ENCODE measurements around the gene FRMD7. TPM values are rescaled to one million over a fixed set of nuclear protein-coding genes. Genes with fewer than 3 reads are reported as not detected.

The FRMD7 gene
- total and polyA plus RNA-seq, 10 of the 15 experiments (the other 5 are each of a cell fraction or from before 2014, with no cell fraction given): 0.03 to 0.94 TPM; not detected in 8

DNA sequence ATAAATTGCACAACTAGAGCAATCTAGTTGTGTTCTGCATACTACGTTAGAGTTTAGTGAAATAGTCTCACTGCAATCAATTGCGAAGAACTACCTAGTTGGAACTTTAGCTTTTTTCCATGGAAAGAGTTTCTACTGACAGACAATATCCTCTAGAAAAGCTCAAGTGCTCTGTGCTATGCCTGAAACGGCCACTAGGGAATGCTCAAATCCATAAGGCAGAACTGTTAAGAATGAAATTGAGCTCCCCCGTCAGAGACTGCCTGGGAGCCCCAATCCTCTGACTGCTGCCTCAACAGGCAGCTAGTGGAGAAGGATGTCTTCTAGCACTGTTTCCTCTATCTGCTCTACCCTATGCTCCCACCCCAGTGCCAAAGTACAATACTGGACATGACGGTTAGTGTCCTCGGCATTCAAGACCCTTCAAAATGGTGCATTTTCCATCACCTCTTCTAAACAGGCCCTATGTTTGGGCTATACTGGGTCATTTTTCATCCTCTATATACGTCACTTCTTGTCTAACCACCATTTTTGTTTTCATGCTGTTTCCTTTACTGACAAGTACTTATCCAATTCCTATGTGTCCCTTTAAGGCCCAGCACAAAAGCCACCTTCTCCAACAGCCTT is 35.3 kb downstream of the FRMD7 start:
- ATAC-seq (peak; percentile 93), DNase-seq (ENCODE audit: low read depth, low spot score) (peak; percentile 25), FAIRE-seq (peak; percentile 23)
- H3K9ac ChIP-seq (ENCODE audit: control insufficient read depth, insufficient read depth, low read length): no peak overlapping the region
- no peak overlapping the region for H3K4me2 ChIP-seq (ENCODE audit: control insufficient read depth, insufficient read depth)
- ChIA-PET RAD21 (ENCODE audit: unreplicated experiment) (interaction anchor here (0.6 to 4.2 kb wide), 28 partner anchors 9 to 541 kb away, joined by 3 to 69 read pairs (median 4); partner anchors contain the start of gene RAP2C), CTCF (interaction anchor here (0.6 to 5.5 kb wide), 46 partner anchors 9 to 615 kb away, joined by 3 to 102 read pairs (median 4); partner anchors contain the start of genes FRMD7 and RAP2C), POLR2A (interaction anchor here (0.6 to 1.9 kb wide), 3 partner anchors 127 to 224 kb away, joined by 3 to 7 read pairs (median 3); partner anchors contain the start of gene RAP2C), SMC1A (ENCODE audit: uncharacterized antibody, unreplicated experiment) (interaction anchor here (0.6 to 4.9 kb wide), 27 partner anchors 9 to 865 kb away, joined by 3 to 84 read pairs (median 4); partner anchors contain the start of gene RAP2C)
- BruUV-seq (replicated peaks): no TSS peak
- TF ChIP-seq RAD21 (IDR thresholded peaks at IDR 0.05; ENCODE audit: insufficient read depth, low read depth, low read length): peak; percentile 71
- TF ChIP-seq KLF5 (IDR thresholded peaks at IDR 0.05; ENCODE audit: partially characterized antibody): no peak
- TF ChIP-seq, protein P1, sequence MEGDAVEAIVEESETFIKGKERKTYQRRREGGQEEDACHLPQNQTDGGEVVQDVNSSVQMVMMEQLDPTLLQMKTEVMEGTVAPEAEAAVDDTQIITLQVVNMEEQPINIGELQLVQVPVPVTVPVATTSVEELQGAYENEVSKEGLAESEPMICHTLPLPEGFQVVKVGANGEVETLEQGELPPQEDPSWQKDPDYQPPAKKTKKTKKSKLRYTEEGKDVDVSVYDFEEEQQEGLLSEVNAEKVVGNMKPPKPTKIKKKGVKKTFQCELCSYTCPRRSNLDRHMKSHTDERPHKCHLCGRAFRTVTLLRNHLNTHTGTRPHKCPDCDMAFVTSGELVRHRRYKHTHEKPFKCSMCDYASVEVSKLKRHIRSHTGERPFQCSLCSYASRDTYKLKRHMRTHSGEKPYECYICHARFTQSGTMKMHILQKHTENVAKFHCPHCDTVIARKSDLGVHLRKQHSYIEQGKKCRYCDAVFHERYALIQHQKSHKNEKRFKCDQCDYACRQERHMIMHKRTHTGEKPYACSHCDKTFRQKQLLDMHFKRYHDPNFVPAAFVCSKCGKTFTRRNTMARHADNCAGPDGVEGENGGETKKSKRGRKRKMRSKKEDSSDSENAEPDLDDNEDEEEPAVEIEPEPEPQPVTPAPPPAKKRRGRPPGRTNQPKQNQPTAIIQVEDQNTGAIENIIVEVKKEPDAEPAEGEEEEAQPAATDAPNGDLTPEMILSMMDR (IDR thresholded peaks at IDR 0.05 in 2 of 3, conservative IDR thresholded peaks at IDR 0.05 in 1 of 3; ENCODE audit: control insufficient read depth in 2 of 3, extremely low read depth in 1 of 3, insufficient read depth in 1 of 3, low read depth in 3 of 3, low read length in 3 of 3): peak; percentile 76 to 81 (median 81)
- no peak for TF ChIP-seq SIN3A (IDR thresholded peaks at IDR 0.05; ENCODE audit: low read depth, low read length)
- TF ChIP-seq SMC3 (IDR thresholded peaks at IDR 0.05; ENCODE audit: borderline replicate concordance, low read length): peak; percentile 60; the same call in 1 of the 2 replicates
- TF ChIP-seq, protein P2, sequence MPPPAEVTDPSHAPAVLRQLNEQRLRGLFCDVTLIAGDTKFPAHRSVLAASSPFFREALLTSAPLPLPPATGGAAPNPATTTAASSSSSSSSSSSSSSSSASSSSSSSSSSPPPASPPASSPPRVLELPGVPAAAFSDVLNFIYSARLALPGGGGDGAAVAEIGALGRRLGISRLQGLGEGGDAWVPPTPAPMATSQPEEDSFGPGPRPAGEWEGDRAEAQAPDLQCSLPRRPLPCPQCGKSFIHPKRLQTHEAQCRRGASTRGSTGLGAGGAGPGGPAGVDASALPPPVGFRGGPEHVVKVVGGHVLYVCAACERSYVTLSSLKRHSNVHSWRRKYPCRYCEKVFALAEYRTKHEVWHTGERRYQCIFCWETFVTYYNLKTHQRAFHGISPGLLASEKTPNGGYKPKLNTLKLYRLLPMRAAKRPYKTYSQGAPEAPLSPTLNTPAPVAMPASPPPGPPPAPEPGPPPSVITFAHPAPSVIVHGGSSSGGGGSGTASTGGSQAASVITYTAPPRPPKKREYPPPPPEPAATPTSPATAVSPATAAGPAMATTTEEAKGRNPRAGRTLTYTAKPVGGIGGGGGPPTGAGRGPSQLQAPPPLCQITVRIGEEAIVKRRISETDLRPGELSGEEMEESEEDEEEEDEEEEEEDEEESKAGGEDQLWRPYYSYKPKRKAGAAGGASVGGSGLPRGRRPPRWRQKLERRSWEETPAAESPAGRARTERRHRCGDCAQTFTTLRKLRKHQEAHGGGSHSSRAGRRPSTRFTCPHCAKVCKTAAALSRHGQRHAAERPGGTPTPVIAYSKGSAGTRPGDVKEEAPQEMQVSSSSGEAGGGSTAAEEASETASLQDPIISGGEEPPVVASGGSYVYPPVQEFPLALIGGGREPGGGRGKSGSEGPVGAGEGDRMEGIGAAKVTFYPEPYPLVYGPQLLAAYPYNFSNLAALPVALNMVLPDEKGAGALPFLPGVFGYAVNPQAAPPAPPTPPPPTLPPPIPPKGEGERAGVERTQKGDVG (CRISPR knock-in tag; IDR thresholded peaks at IDR 0.05): no peak
- no peak for TF ChIP-seq CHD4 (IDR thresholded peaks at IDR 0.05)
- intact Hi-C loops (cut with micrococcal nuclease; ENCODE audit: unreplicated experiment): loop anchor here (1.0 kb wide), 1 partner anchor 127 kb away; the partner anchor contains the start of gene RAP2C
- no peaks in the 10 kb centered on the region for H3K36me3 ChIP-seq (ENCODE audit: control insufficient read depth in 2 of 2, insufficient read depth in 2 of 2, low read length in 1 of 2)
- in situ Hi-C loops (cut with MboI): no loop called here
- H3K4me3 ChIP-seq: no peak overlapping the region
- H2AFZ ChIP-seq (ENCODE audit: control insufficient read depth, low read depth, low read length): no peak overlapping the region
- H4K20me1 ChIP-seq (ENCODE audit: control insufficient read depth, insufficient read depth): no peaks in the 10 kb centered on the region
- H3K4me1 ChIP-seq (ENCODE audit: control insufficient read depth, insufficient read depth, low read length): no peaks in the 10 kb centered on the region
- H3K27me3 ChIP-seq (replicated peaks in 1 of 2; ENCODE audit: control insufficient read depth in 2 of 2, insufficient read depth in 2 of 2, low read length in 1 of 2): no peaks in the 10 kb centered on the region
- no peak overlapping the region for H3K27ac ChIP-seq (ENCODE audit: control insufficient read depth, insufficient read depth)
- H3K79me2 ChIP-seq (ENCODE audit: control insufficient read depth, insufficient read depth, low read length): no peaks in the 10 kb centered on the region
- 39% methylated on average over 7 of the region's 7 CpGs for WGBS (ENCODE audit: insufficient coverage, insufficient replicate concordance, low lambda C conversion rate, missing lambda C conversion rate)
- H3K9me3 ChIP-seq (replicated peaks; ENCODE audit: control insufficient read depth, insufficient read depth, low read length): no peaks in the 10 kb centered on the region
